Measurements from ENCODE around the gene SCN2B.

SCN2B gene

DNA sequence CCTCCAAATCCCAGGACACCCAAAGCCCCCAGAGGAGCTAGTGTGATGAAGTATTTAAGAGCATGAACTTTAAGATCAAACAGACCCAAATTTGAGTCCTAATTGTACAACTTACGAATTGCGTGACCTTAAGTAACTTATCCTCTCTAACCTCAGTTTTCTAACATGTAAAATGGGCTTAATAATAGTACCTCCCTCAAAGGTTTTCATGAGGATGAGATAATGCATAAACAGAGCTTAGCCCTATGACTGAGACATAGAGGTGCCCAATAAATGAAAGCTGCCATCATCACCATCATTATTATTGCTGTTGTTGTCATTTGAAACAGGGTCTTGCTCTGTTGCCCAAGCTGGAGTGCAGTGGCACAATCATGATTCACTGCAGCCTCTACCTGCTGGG lies 9.2 kb downstream of the SCN2B start:
- TF ChIP-seq ZFX (IDR thresholded peaks at IDR 0.05; ENCODE audit: borderline replicate concordance) = no peak
- TF ChIP-seq, protein P1, sequence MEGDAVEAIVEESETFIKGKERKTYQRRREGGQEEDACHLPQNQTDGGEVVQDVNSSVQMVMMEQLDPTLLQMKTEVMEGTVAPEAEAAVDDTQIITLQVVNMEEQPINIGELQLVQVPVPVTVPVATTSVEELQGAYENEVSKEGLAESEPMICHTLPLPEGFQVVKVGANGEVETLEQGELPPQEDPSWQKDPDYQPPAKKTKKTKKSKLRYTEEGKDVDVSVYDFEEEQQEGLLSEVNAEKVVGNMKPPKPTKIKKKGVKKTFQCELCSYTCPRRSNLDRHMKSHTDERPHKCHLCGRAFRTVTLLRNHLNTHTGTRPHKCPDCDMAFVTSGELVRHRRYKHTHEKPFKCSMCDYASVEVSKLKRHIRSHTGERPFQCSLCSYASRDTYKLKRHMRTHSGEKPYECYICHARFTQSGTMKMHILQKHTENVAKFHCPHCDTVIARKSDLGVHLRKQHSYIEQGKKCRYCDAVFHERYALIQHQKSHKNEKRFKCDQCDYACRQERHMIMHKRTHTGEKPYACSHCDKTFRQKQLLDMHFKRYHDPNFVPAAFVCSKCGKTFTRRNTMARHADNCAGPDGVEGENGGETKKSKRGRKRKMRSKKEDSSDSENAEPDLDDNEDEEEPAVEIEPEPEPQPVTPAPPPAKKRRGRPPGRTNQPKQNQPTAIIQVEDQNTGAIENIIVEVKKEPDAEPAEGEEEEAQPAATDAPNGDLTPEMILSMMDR (IDR thresholded peaks at IDR 0.05) = no peak

DNA sequence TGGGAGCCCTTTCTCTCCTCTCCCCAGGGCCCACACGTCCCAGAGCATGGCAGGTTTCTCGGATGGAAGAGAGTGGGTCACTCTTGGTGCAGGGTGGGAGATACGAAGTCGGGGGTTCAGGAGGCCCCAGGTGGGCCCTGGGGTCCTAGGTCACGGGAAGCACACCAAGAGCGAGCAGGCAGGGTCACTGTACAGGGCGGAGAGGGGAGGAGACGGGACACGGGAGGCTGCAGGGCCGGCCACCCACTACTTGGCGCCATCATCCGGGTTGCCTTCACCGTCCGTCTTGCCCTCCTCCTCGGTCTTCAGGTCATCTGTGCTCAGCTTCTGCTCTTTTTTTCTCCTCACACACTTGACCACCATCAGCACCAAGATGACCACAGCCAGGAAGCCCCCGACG lies 9.8 kb downstream of the SCN2B start:
- H3K27ac ChIP-seq = no peak overlapping the region
- TF ChIP-seq, protein P1 (IDR thresholded peaks at IDR 0.05) = no peak
- no peak for TF ChIP-seq ZFX (IDR thresholded peaks at IDR 0.05; ENCODE audit: borderline replicate concordance)

More for the DNA sequence above, 9.2 kb downstream of the SCN2B start:
- no peak overlapping the region for H3K27ac ChIP-seq

DNA sequence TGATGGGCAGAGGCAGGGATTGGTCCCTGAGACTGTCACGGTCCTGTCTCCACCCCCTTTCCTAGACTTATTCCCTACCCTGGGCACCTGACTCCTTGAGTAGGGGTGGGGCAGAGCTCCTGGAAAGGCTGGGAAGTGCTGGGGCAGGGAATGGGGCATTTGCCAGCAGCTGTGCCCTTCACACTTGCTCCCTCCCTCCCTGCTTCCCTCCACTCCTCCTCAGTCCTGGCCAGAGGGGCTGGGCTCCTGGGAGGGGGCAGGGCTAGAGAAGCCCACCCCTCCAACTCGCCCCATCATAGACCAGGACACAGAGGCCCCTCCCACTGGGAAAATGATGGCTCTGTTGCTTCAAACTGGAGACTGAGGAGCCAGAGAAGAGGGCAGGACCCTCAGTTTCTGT lies 11.6 kb downstream of the SCN2B start:
- no peak overlapping the region for H3K27ac ChIP-seq
- TF ChIP-seq, protein P1 (IDR thresholded peaks at IDR 0.05) = no peak
- TF ChIP-seq ZFX (IDR thresholded peaks at IDR 0.05; ENCODE audit: borderline replicate concordance) = no peak

DNA sequence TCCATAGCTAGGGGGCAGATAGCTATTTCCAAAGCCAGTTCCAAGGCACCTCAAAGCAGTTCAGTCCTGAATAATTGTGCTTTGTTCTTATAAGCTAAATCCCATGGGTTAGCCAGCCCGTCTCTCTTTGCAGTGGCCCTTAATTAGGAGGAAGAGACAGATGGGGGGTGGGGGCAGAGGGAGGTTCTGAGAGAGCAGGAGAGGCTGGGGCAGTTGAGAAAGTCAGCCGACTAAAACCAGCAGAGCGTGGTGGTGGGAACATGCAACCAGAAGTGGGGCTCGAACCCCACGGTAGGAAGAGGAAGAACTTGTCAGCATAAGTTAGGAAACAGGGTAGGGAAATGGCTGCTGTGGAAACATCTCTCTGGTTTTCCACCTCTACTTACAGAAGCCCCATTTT lies 12.9 kb downstream of the SCN2B start:
- TF ChIP-seq, protein P1 (IDR thresholded peaks at IDR 0.05) = no peak
- TF ChIP-seq ZFX (IDR thresholded peaks at IDR 0.05; ENCODE audit: borderline replicate concordance) = no peak
- no peak overlapping the region for H3K27ac ChIP-seq

DNA sequence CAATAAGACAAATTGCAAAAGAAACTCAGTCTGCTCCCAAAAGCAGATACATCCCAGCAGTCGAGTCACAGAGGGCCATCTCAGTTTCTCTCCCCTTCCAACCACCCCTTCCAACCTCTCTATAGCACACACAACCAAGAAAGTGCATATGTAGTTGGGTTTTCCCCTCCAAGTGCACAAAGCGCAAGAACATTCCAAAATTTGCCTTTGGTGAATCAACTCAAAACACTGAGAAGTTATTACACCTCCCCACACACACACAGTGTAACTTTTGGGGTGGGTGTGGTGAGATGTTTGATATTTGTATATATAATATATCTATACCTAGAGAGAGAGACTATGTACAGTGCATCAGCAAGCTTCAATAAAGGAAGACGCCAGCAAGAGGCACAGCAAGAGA lies 13.6 kb downstream of the SCN2B start:
- H3K27ac ChIP-seq = no peak overlapping the region
- TF ChIP-seq, protein P1 (IDR thresholded peaks at IDR 0.05) = no peak
- no peak for TF ChIP-seq ZFX (IDR thresholded peaks at IDR 0.05; ENCODE audit: borderline replicate concordance)

DNA sequence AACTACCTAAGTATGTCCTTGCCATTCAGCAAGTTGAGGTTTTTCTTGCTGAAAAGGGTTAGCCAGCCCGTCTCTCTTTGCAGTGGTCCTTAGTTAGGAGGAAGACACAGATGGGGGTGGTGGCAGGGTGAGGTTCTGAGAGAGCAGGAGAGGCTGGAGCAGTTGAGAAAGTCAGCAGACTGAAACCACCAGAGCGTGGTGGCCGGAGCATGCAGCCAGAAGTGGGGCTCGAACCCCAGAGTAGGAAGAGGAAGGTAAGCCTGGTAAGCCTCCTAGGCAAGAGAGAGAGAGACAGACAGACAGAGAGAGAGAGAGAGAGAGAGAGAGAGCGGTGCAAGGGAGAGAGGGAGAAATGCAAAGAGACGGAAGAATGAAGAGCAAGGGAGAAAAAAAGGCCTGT lies 14.7 kb downstream of the SCN2B start:
- TF ChIP-seq ZFX (IDR thresholded peaks at IDR 0.05; ENCODE audit: borderline replicate concordance) = no peak
- TF ChIP-seq, protein P1 (IDR thresholded peaks at IDR 0.05) = no peak

DNA sequence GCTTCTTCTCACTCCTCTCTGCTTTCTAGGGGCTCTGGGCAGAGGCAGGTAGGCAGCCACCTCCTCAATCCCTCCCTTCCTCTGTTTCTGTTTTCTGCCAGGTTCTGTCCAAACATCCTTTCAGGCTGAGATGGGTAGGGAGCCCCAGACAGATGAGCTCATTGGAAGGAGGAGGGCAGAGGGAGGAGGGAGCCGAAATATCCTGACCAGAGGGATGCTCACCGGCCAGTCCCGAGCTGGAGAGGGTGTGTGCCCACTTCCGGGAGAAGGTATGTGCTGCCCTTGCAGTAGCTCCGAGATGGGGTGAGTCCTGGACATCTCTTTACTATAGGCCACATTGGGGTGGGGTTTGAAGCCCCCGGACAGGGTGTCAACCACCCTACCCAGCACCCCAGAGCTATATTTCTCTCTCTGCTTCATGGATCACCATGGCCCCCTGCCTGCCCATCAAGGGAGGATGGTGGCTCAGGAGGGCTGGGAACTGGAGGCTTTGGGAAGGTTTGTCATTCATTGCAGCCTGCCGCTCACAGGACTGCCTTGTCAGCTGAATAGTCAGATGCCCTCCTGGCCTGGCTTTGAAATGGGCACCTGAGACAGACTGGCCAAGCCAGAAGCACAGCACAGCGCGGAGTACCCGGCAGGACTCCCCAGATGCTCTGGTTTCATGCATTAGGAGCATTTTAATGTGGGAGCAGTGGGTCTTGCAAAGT lies 19.1 kb downstream of the SCN2B start:
- TF ChIP-seq ZFX (IDR thresholded peaks at IDR 0.05; ENCODE audit: borderline replicate concordance) = no peak
- TF ChIP-seq, protein P1 (IDR thresholded peaks at IDR 0.05) = no peak
- H3K27ac ChIP-seq = no peak overlapping the region

More for the DNA sequence above, 14.7 kb downstream of the SCN2B start:
- no peak overlapping the region for H3K27ac ChIP-seq

Data from 22Rv1 (cell line).